Measurements from ENCODE around the gene COL18A1. TPM values are rescaled to one million over a fixed set of nuclear protein-coding genes. Genes with fewer than 3 reads are reported as not detected.

Gene COL18A1
- total and polyA plus RNA-seq, 7 experiments from 2014 or later: 7.0 to 89.8 (median 15.4) TPM

DNA sequence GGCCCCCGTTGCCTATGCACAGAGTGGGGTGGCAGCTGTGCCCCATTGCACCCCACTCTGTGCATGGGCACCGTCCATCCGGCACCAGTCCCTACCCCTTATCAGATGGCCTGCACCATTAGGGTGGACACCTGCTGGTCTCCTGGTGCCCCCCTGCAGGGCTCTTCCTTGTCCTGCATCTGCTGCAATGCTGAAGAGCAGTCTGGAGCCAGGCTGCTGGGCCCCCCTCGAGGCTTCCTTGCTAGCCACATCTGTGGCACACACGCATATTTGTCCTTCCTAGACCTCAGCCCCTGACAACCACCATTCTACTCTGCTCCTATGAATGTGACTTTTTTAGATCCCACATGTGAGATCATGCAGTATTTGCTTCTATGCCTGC, 56.4 kb downstream of the COL18A1 start:
- Mint-ChIP-seq H3K36me3 (peaks cover 0 to 9% (median 3%) of the 10 kb centered on the region in 5 donors), H3K4me3 (no peak overlapping the region), H3K27ac (no peak overlapping the region), H3K27me3 (peaks cover 0 to 19% (median 6%) of the 10 kb centered on the region in 5 donors), H3K9me3 (peaks cover 0 to 21% (median 8%) of the 10 kb centered on the region in 11 donors), H3K4me1 (no peaks in the 10 kb centered on the region)
- ChIA-PET POLR2A (no interaction called here), CTCF (no interaction called here)
- ATAC-seq: no peak
- DNase-seq: no peak
- Histone ChIP-seq H3K4me3 (ENCODE audit: low read length) (no peak overlapping the region), H3K36me3 (ENCODE audit: control insufficient read depth in 2 of 3, insufficient read depth in 3 of 3, low read length in 3 of 3) (no peaks in the 10 kb centered on the region), H3K27me3 (ENCODE audit: control insufficient read depth in 2 of 2, insufficient read depth in 2 of 2, low read length in 2 of 2) (no peaks in the 10 kb centered on the region), H3K27ac (ENCODE audit: low read depth, low read length) (no peak overlapping the region), H3K9me3 (ENCODE audit: control insufficient read depth in 2 of 3, low read length in 3 of 3) (peaks cover 0 to 7% (median 0%) of the 10 kb centered on the region in 3 experiments), H3K4me1 (ENCODE audit: control insufficient read depth in 2 of 2, insufficient read depth in 2 of 2, low read length in 2 of 2) (no peaks in the 10 kb centered on the region)
- intact Hi-C loops (cut with micrococcal nuclease): no loop called here

DNA sequence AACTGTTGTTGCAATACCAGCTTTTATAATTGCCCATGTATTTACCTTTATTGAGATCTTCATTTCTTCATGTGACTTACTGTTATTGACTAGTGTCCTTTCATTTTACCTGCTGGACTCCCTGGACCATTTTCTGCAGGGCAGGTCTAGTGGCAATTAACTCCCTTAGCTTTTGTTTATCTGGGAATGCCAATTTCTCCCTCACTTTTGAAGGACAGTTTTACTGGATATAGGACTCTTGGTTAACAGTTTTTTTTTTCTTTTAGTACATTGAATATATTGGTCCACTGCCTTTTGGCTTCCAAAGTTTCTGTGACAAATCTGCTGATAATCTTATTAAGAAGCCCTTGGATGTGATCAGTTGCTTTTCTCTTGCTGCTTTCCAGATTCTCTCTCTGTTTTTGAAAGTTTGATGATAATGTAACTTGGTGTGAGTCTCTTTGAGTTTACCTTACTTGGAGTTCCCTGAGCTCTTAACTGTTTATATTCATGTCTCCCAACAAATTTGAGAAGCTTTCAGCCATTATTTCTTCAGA, 56.9 kb downstream of the COL18A1 start:
- Histone ChIP-seq H3K27ac (ENCODE audit: low read depth, low read length) (no peak overlapping the region), H3K4me1 (ENCODE audit: control insufficient read depth in 2 of 2, insufficient read depth in 2 of 2, low read length in 2 of 2) (no peaks in the 10 kb centered on the region), H3K4me3 (ENCODE audit: low read length) (no peak overlapping the region), H3K9me3 (ENCODE audit: control insufficient read depth in 2 of 3, low read length in 3 of 3) (peaks cover 0 to 7% (median 0%) of the 10 kb centered on the region in 3 experiments), H3K27me3 (ENCODE audit: control insufficient read depth in 2 of 2, insufficient read depth in 2 of 2, low read length in 2 of 2) (no peaks in the 10 kb centered on the region), H3K36me3 (ENCODE audit: control insufficient read depth in 2 of 3, insufficient read depth in 3 of 3, low read length in 3 of 3) (no peaks in the 10 kb centered on the region)
- H3K4me1 Mint-ChIP-seq: no peaks in the 10 kb centered on the region
- H3K27ac Mint-ChIP-seq: peak overlapping the region in 1 of 9 donors; percentile 47
- ChIA-PET POLR2A (no interaction called here), CTCF (interaction anchor here (0.8 to 1.2 kb wide), 2 partner anchors 135 to 333 kb away, joined by 3 read pairs; no protein-coding TSS in a partner anchor)
- ATAC-seq: no peak
- intact Hi-C loops (cut with micrococcal nuclease): no loop called here
- H3K27me3 Mint-ChIP-seq: peaks cover 0 to 19% (median 6%) of the 10 kb centered on the region in 5 donors
- no peak for DNase-seq
- peaks cover 0 to 21% (median 8%) of the 10 kb centered on the region in 11 donors for H3K9me3 Mint-ChIP-seq
- no peak overlapping the region for H3K4me3 Mint-ChIP-seq
- peaks cover 0 to 9% (median 3%) of the 10 kb centered on the region in 5 donors for H3K36me3 Mint-ChIP-seq

DNA sequence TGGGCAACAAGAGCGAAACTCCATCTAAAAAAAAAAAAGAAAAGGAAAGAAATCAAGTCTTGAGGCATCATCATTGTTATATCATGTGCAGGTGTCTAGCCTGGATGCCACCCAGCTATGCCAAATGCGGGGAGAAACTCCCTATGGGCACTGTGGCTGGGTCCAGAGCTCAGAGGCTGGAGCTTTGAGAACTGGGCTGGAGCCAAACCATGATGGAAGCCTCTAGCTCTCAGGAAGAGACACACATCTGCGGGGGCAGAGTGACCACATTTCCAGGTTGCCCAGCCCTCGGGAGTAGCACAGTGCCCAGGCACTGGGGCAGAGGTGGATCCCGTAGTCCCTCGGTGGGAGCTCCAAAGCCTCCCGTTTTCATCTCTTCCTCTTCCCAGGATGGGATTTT, 58.9 kb downstream of the COL18A1 start:
- ATAC-seq: no peak
- DNase-seq: no peak
- peaks cover 0 to 21% (median 8%) of the 10 kb centered on the region in 11 donors for H3K9me3 Mint-ChIP-seq
- Histone ChIP-seq H3K9me3 (ENCODE audit: control insufficient read depth in 2 of 3, low read length in 3 of 3) (peaks cover 0 to 7% (median 0%) of the 10 kb centered on the region in 3 experiments), H3K27me3 (ENCODE audit: control insufficient read depth in 2 of 2, insufficient read depth in 2 of 2, low read length in 2 of 2) (no peaks in the 10 kb centered on the region), H3K4me3 (ENCODE audit: low read length) (no peak overlapping the region), H3K27ac (ENCODE audit: low read depth, low read length) (no peak overlapping the region), H3K4me1 (ENCODE audit: control insufficient read depth in 2 of 2, insufficient read depth in 2 of 2, low read length in 2 of 2) (no peaks in the 10 kb centered on the region), H3K36me3 (ENCODE audit: control insufficient read depth in 2 of 3, insufficient read depth in 3 of 3, low read length in 3 of 3) (no peaks in the 10 kb centered on the region)
- H3K27me3 Mint-ChIP-seq: peaks cover 0 to 19% (median 6%) of the 10 kb centered on the region in 5 donors
- intact Hi-C loops (cut with micrococcal nuclease): no loop called here
- H3K27ac Mint-ChIP-seq: no peak overlapping the region
- CTCF ChIA-PET: no interaction called here
- H3K4me3 Mint-ChIP-seq: no peak overlapping the region
- POLR2A ChIA-PET: no interaction called here
- H3K4me1 Mint-ChIP-seq: no peaks in the 10 kb centered on the region
- peaks cover 0 to 9% (median 3%) of the 10 kb centered on the region in 5 donors for H3K36me3 Mint-ChIP-seq

DNA sequence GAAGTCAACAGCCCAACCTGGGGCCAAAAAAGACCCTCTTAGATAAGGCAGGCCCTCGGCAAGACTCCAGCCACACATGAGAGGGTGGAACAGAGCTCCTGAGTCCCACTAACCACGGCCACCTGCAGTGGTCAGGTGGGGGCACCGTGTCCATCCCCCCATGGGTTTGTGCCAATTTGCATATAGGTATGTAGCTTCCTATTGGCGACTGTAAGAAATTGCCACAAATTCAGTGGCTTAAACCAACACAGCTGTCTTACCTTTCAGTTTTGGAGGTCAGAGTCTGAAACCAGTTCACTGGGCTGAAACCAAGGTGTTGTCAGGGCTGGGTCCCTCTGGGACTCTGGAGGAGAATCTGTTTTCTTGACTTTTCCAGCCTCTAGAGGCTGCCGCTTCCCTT, 59.3 kb downstream of the COL18A1 start:
- Mint-ChIP-seq H3K4me1 (no peaks in the 10 kb centered on the region), H3K27me3 (peaks cover 0 to 19% (median 6%) of the 10 kb centered on the region in 5 donors), H3K36me3 (peaks cover 0 to 9% (median 3%) of the 10 kb centered on the region in 5 donors), H3K4me3 (no peak overlapping the region), H3K9me3 (peaks cover 0 to 21% (median 8%) of the 10 kb centered on the region in 11 donors), H3K27ac (no peak overlapping the region)
- no peak for ATAC-seq
- Histone ChIP-seq H3K4me3 (ENCODE audit: low read length) (no peak overlapping the region), H3K4me1 (ENCODE audit: control insufficient read depth in 2 of 2, insufficient read depth in 2 of 2, low read length in 2 of 2) (no peaks in the 10 kb centered on the region), H3K36me3 (ENCODE audit: control insufficient read depth in 2 of 3, insufficient read depth in 3 of 3, low read length in 3 of 3) (no peaks in the 10 kb centered on the region), H3K27ac (ENCODE audit: low read depth, low read length) (no peak overlapping the region), H3K27me3 (ENCODE audit: control insufficient read depth in 2 of 2, insufficient read depth in 2 of 2, low read length in 2 of 2) (no peaks in the 10 kb centered on the region), H3K9me3 (ENCODE audit: control insufficient read depth in 2 of 3, low read length in 3 of 3) (peaks cover 0 to 7% (median 0%) of the 10 kb centered on the region in 3 experiments)
- DNase-seq: no peak
- ChIA-PET POLR2A (no interaction called here), CTCF (no interaction called here)
- intact Hi-C loops (cut with micrococcal nuclease): no loop called here

DNA sequence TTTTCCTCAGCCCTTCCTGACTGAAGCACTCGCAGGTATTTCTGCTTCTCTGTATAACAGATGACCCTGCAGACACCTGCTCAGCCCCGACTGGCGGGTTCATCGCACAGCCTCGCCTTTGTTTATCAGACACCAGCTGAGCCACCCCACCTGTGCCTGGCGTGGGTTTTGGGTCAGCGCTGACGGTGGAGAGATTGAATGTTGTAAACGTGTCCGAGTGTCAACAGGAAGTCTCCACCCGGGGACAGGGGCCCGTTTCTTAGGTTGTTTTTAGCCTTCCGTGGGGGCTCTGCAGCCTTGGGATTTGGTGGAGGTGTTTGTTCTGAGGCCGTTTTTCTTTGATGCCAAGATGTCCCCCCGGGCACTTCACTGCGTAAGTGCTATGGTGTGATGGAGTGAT, 60.1 kb downstream of the COL18A1 start:
- Mint-ChIP-seq H3K27ac (no peak overlapping the region), H3K4me1 (peaks cover 0 to 4% (median 3%) of the 10 kb centered on the region in 7 donors), H3K27me3 (peaks cover 0 to 19% (median 6%) of the 10 kb centered on the region in 5 donors), H3K9me3 (peaks cover 0 to 21% (median 8%) of the 10 kb centered on the region in 11 donors), H3K4me3 (no peak overlapping the region), H3K36me3 (peaks cover 0 to 9% (median 3%) of the 10 kb centered on the region in 5 donors)
- H3K4me3 ChIP-seq (ENCODE audit: low read length): no peak overlapping the region
- CTCF ChIA-PET: no interaction called here
- intact Hi-C loops (cut with micrococcal nuclease): no loop called here
- H3K27ac ChIP-seq (ENCODE audit: low read depth, low read length): no peak overlapping the region
- no peaks in the 10 kb centered on the region for H3K4me1 ChIP-seq (ENCODE audit: control insufficient read depth in 2 of 2, insufficient read depth in 2 of 2, low read length in 2 of 2)
- DNase-seq: no peak
- POLR2A ChIA-PET: no interaction called here
- no peaks in the 10 kb centered on the region for H3K36me3 ChIP-seq (ENCODE audit: control insufficient read depth in 2 of 3, insufficient read depth in 3 of 3, low read length in 3 of 3)
- H3K9me3 ChIP-seq (ENCODE audit: control insufficient read depth in 2 of 3, low read length in 3 of 3): peaks cover 0 to 7% (median 0%) of the 10 kb centered on the region in 3 experiments
- no peak for ATAC-seq
- no peaks in the 10 kb centered on the region for H3K27me3 ChIP-seq (ENCODE audit: control insufficient read depth in 2 of 2, insufficient read depth in 2 of 2, low read length in 2 of 2)

DNA sequence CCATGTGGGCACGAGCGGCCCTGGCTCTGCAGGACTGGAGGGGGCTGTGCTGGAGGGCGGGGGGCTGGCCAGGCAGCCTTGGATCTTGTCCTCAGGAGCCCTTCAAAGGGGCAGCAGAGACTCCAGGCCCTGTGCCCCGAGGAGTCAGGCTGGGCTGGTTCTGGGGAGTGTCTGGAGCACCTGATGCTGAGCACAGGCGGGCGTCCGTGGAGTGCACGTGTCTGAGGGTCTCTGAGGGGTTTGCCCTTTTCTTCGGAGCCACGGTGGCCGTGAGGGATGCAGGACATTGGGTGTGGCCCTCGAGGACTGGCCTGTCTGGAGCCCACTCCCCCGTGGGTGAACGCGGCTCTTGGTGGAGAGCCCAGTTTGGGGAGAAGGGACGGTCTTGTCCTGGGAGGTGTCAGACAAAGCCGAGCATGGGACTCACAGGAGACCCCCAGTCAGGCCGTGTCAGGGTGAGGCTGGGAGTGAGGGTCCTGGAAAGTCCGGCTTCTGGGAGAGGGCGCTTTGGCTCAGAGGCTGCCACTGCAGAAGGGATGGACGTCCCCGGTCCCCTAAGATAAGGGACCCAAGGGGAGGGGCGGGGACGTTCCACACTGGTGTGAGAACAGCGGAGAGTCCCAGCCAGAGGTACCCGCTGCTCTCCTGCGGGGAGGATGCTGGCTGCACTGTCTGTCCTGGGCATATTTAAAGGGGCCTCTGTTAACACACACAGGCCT, 60.8 kb downstream of the COL18A1 start:
- DNase-seq (no peak), ATAC-seq (no peak)
- Mint-ChIP-seq H3K27me3 (peaks cover 0 to 19% (median 6%) of the 10 kb centered on the region in 5 donors), H3K27ac (no peak overlapping the region), H3K36me3 (peaks cover 0 to 9% (median 3%) of the 10 kb centered on the region in 5 donors), H3K4me1 (peaks cover 0 to 11% (median 9%) of the 10 kb centered on the region in 7 donors), H3K9me3 (peaks cover 0 to 21% (median 8%) of the 10 kb centered on the region in 11 donors), H3K4me3 (no peak overlapping the region)
- peaks cover 0 to 7% (median 0%) of the 10 kb centered on the region in 3 experiments for H3K9me3 ChIP-seq (ENCODE audit: control insufficient read depth in 2 of 3, low read length in 3 of 3)
- no peak overlapping the region for H3K27ac ChIP-seq (ENCODE audit: low read depth, low read length)
- ChIA-PET POLR2A (no interaction called here), CTCF (no interaction called here)
- no peaks in the 10 kb centered on the region for H3K36me3 ChIP-seq (ENCODE audit: control insufficient read depth in 2 of 3, insufficient read depth in 3 of 3, low read length in 3 of 3)
- H3K27me3 ChIP-seq (ENCODE audit: control insufficient read depth in 2 of 2, insufficient read depth in 2 of 2, low read length in 2 of 2): no peaks in the 10 kb centered on the region
- no peak overlapping the region for H3K4me3 ChIP-seq (ENCODE audit: low read length)
- peaks cover 0 to 3% of the 10 kb centered on the region in 2 donors for H3K4me1 ChIP-seq (ENCODE audit: control insufficient read depth in 2 of 2, insufficient read depth in 2 of 2, low read length in 2 of 2)
- intact Hi-C loops (cut with micrococcal nuclease): no loop called here
